Measurements from ENCODE around the gene IL22.
A peak's percentile ranks its signal among the peaks of the same experiment; 100 is the strongest.
"Not testable (repeated sequence)": the region's sequence is repeated elsewhere in the genome, so short reads cannot be mapped to it uniquely, and the experiment has no call there.

IL22 gene

GRCh38 chr12:68225576-68226476, 27.6 kb downstream of the IL22 start, which contains the start of gene IL26:
IL26 (minus strand) TSS chr12:68225810; CDS start chr12:68225756, 54 bp downstream.
- no peak for DNase-seq

GRCh38 chr12:68224613-68225285, 28.7 kb downstream of the IL22 start:
- no peak for DNase-seq

GRCh38 chr12:68223067-68223747, 30.2 kb downstream of the IL22 start:
- DNase-seq: peak; percentile 82 to 86 (median 85)

GRCh38 chr12:68222326-68222725, 31.1 kb downstream of the IL22 start:
- DNase-seq: no peak

- DNase-seq: no peak
These were observed 31.9 kb downstream of the IL22 start for GRCh38 chr12:68221497-68221896.

GRCh38 chr12:68210875-68211274, 42.5 kb downstream of the IL22 start:
- DNase-seq: no peak

GRCh38 chr12:68209048-68209728, 44.2 kb downstream of the IL22 start:
- not testable (repeated sequence) for DNase-seq

- DNase-seq: no peak
These were observed 46.1 kb downstream of the IL22 start for GRCh38 chr12:68207276-68207675.

- no peak for DNase-seq
These were observed 47.0 kb downstream of the IL22 start for GRCh38 chr12:68206446-68206845.

GRCh38 chr12:68203460-68203875, 49.9 kb downstream of the IL22 start:
- DNase-seq: no peak

- no peak for DNase-seq
These were observed 52.5 kb downstream of the IL22 start for GRCh38 chr12:68200854-68201253.

GRCh38 chr12:68199127-68199526, 54.3 kb downstream of the IL22 start:
- DNase-seq: no peak

- DNase-seq: no peak
These were observed 54.8 kb downstream of the IL22 start for GRCh38 chr12:68198507-68199086.
